Lower lobe of right lung (tissue), 2 donors: Measurements from ENCODE around the gene VRK3. TPM values are rescaled to one million over a fixed set of nuclear protein-coding genes. Genes with fewer than 3 reads are reported as not detected.

Experiments used
- ATAC-seq, 2 donors: fragments of 200-7000 bp; cut with Tn5 transposase; one replicate each; pipeline ENCODE4 v1.9.1; 2020 to 2022; ENCODE audit warnings: mild to moderate bottlenecking in 2 of 2, moderate library complexity in 2 of 2
- DNase-seq: peaks from one replicate; pipeline ENCODE4 v3.0.0-alpha.2; 2020
- H3K27ac ChIP-seq: fragments of 200-600 bp; one replicate; pipeline ENCODE4 v1.8.0; 2022
- H3K27me3 ChIP-seq: fragments of 200-600 bp; one replicate; pipeline ENCODE4 v1.8.0; 2022; ENCODE audit warnings: low read depth
- H3K36me3 ChIP-seq: fragments of 200-600 bp; one replicate; pipeline ENCODE4 v1.8.0; 2022; ENCODE audit warnings: mild to moderate bottlenecking
- H3K4me1 ChIP-seq: fragments of 200-600 bp; one replicate; pipeline ENCODE4 v1.8.0; 2022
- H3K4me3 ChIP-seq: fragments of 200-600 bp; one replicate; pipeline ENCODE4 v1.8.0; 2022; ENCODE audit warnings: mild to moderate bottlenecking
- H3K9me3 ChIP-seq: fragments of 200-600 bp; one replicate; pipeline ENCODE4 v1.8.0; 2022
- CTCF ChIP-seq: fragments of 200-600 bp; IDR thresholded peaks from one replicate; pipeline ENCODE4 v1.8.0; 2022; ENCODE audit warnings: antibody characterized with exemption, mild to moderate bottlenecking
- intact Hi-C: fragments of 100-400 bp; cut with DNase I; formaldehyde crosslinking; loops from one replicate; pipeline ENCODE4 v1.11.0; 2022
- total RNA-seq: library from RNA; stranded (reverse); fragmentation: NEBNext Ultra II Directional; extraction: Animal tissue kit (Norgen Biotek cat#: 25700); gene quantifications from one replicate; pipeline ENCODE4 v1.2.1, GENCODE V29; 2021
- donor health status: DM: no; HTN: yes; CAD: no; lungs with severe emphysema.

The VRK3 gene
- total RNA-seq, 1 donor from 2014 or later = 47.1 TPM

- intact Hi-C loops = no loop called here
- Histone ChIP-seq H3K27me3 (no peaks in the 10 kb centered on the region), H3K36me3 (peaks cover 53% of the 10 kb centered on the region), H3K4me1 (peaks cover 18% of the 10 kb centered on the region), H3K4me3 (no peak overlapping the region), H3K9me3 (no peaks in the 10 kb centered on the region), H3K27ac (no peak overlapping the region)
- no peak for TF ChIP-seq CTCF
- DNase-seq = no peak
- no peak for ATAC-seq
Measured at GRCh38 chr19:50020481-50020880, 4.7 kb downstream of the VRK3 start.

GRCh38 chr19:50016225-50016807, 8.9 kb downstream of the VRK3 start:
- no peaks in the 10 kb centered on the region for H3K9me3 ChIP-seq
- intact Hi-C loops = no loop called here
- H3K4me3 ChIP-seq = no peak overlapping the region
- H3K4me1 ChIP-seq = no peaks in the 10 kb centered on the region
- TF ChIP-seq CTCF = no peak
- no peaks in the 10 kb centered on the region for H3K27me3 ChIP-seq
- DNase-seq = no peak
- no peak for ATAC-seq
- H3K36me3 ChIP-seq = peaks cover 89% of the 10 kb centered on the region
- no peak overlapping the region for H3K27ac ChIP-seq

- H3K36me3 ChIP-seq = peaks cover 90% of the 10 kb centered on the region
- no peak for TF ChIP-seq CTCF
Measured at GRCh38 chr19:50008532-50008931, 16.6 kb downstream of the VRK3 start.

DNA sequence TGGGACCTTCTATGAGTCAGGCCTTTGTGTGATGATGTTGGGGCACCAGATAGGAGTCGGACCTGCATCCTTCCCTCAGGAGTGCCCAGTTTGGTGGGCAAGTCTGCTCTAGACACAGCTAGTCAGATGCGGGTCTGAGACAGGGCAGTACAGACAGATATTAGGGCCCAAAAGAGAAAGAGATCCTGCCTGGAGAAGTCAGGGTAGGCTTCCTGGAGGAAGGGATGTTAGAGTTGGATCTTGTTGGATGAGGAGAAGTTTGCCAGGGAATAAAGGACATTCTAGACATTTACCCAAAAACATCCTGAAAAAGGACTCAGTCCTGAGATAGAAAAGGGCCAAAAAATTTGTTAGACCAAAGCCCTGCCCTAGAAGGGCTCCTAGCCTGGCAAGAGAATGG, 17.2 kb downstream of the VRK3 start:
- peaks cover 90% of the 10 kb centered on the region for H3K36me3 ChIP-seq
- no peaks in the 10 kb centered on the region for H3K9me3 ChIP-seq
- no peak overlapping the region for H3K4me3 ChIP-seq
- no peaks in the 10 kb centered on the region for H3K27me3 ChIP-seq
- TF ChIP-seq CTCF = no peak
- peaks cover 13% of the 10 kb centered on the region for H3K4me1 ChIP-seq
- DNase-seq (no peak), ATAC-seq (no peak)
- H3K27ac ChIP-seq = no peak overlapping the region
- intact Hi-C loops = no loop called here

More at GRCh38 chr19:50008532-50008931, 16.6 kb downstream of the VRK3 start:
- Histone ChIP-seq H3K9me3 (no peaks in the 10 kb centered on the region), H3K27ac (no peak overlapping the region), H3K4me1 (peaks cover 13% of the 10 kb centered on the region), H3K27me3 (no peaks in the 10 kb centered on the region), H3K4me3 (no peak overlapping the region)
- DNase-seq (no peak), ATAC-seq (no peak)
- intact Hi-C loops = no loop called here

GRCh38 chr19:50007170-50007569, 18.0 kb downstream of the VRK3 start:
- TF ChIP-seq CTCF = no peak
- DNase-seq (no peak), ATAC-seq (no peak)
- H3K27ac ChIP-seq = no peak overlapping the region
- intact Hi-C loops = no loop called here
- H3K27me3 ChIP-seq = no peaks in the 10 kb centered on the region
- no peak overlapping the region for H3K4me3 ChIP-seq
- H3K9me3 ChIP-seq = no peaks in the 10 kb centered on the region
- H3K36me3 ChIP-seq = peaks cover 90% of the 10 kb centered on the region
- peaks cover 13% of the 10 kb centered on the region for H3K4me1 ChIP-seq
